GM21619 (cell line): ENCODE data around the gene ZSCAN31.
"Not testable (repeated sequence)": the region's sequence is repeated elsewhere in the genome, so short reads cannot be mapped to it uniquely, and the experiment has no call there.

Experiments used
- ATAC-seq: cut with Tn5 transposase; IDR thresholded peaks from one replicate; pipeline ENCODE4 v1.9.1; 2021; ENCODE audit not compliant: unreplicated experiment

ZSCAN31 gene

GRCh38 chr6:28323813-28324424 lies 12.0 kb downstream of the ZSCAN31 start:
- ATAC-seq: no peak

GRCh38 chr6:28322661-28323060 lies 13.3 kb downstream of the ZSCAN31 start:
- ATAC-seq: no peak

GRCh38 chr6:28317866-28318265 lies 18.1 kb downstream of the ZSCAN31 start:
- ATAC-seq: not testable (repeated sequence)

- no peak for ATAC-seq
These were observed 20.3 kb downstream of the ZSCAN31 start for GRCh38 chr6:28315628-28316027.

- no peak for ATAC-seq
These were observed 23.0 kb downstream of the ZSCAN31 start for GRCh38 chr6:28312939-28313338.

GRCh38 chr6:28311139-28311823 lies 24.7 kb downstream of the ZSCAN31 start:
- ATAC-seq: no peak

- ATAC-seq: not testable (repeated sequence)
These were observed 29.6 kb downstream of the ZSCAN31 start for GRCh38 chr6:28306363-28306762.

GRCh38 chr6:28303570-28303969 lies 32.4 kb downstream of the ZSCAN31 start:
- peak; percentile 93 for ATAC-seq

- ATAC-seq: no peak
These were observed 39.4 kb downstream of the ZSCAN31 start for GRCh38 chr6:28296520-28297060.

- no peak for ATAC-seq
These were observed 40.6 kb downstream of the ZSCAN31 start for GRCh38 chr6:28295326-28295725.

- ATAC-seq: no peak
These were observed 44.4 kb downstream of the ZSCAN31 start for GRCh38 chr6:28291573-28291972.

GRCh38 chr6:28282926-28283325 lies 53.0 kb downstream of the ZSCAN31 start:
- no peak for ATAC-seq

- ATAC-seq: peak; percentile 71
These were observed 54.5 kb downstream of the ZSCAN31 start, which contains the start of gene PGBD1 for GRCh38 chr6:28281288-28282064. PGBD1 (plus strand) TSS chr6:28281572; CDS start chr6:28283814, 2,242 bp downstream.

GRCh38 chr6:28280595-28281287 lies 55.2 kb downstream of the ZSCAN31 start:
- no peak for ATAC-seq

- ATAC-seq: no peak
These were observed 58.2 kb downstream of the ZSCAN31 start for GRCh38 chr6:28277746-28278145.

- no peak for ATAC-seq
These were observed 61.1 kb downstream of the ZSCAN31 start for GRCh38 chr6:28274888-28275287.
